ENCODE data around the gene SPTBN5.
A peak's percentile ranks its signal among the peaks of the same experiment; 100 is the strongest.

Gene SPTBN5

GRCh38 chr15:41940441-41940857 is 46.6 kb upstream of the SPTBN5 start:
- Histone ChIP-seq H2BK120ac (ENCODE audit: low read depth, low read length) (no peak overlapping the region), H2AFZ (ENCODE audit: low read depth, low read length) (no peak overlapping the region), H3K23ac (ENCODE audit: low read length in 2 of 2) (no peak overlapping the region), H3K9ac (ENCODE audit: low read length) (no peak overlapping the region), H2AK5ac (ENCODE audit: low read length, severe bottlenecking) (peak overlapping the region; percentile 98), H3K36me3 (ENCODE audit: control insufficient read depth in 1 of 2, insufficient read depth in 2 of 2, low read depth in 1 of 2, low read length in 2 of 2) (peaks cover 5 to 35% of the 10 kb centered on the region in 2 experiments), H2BK5ac (ENCODE audit: low read depth, low read length, poor library complexity, severe bottlenecking) (peak overlapping the region; percentile 26), H4K91ac (ENCODE audit: low read length) (peak overlapping the region; percentile 92), H3K27me3 (ENCODE audit: control insufficient read depth in 1 of 2, insufficient read depth in 1 of 2, low read length in 2 of 2) (no peaks in the 10 kb centered on the region), H3K4me2 (ENCODE audit: low read length, poor library complexity, severe bottlenecking) (no peak overlapping the region), H4K8ac (ENCODE audit: low read length) (peak overlapping the region; percentile 86), H3K18ac (ENCODE audit: low read depth in 1 of 2, low read length in 2 of 2) (peak overlapping the region in 1 of 2 experiments; percentile 70), H3K27ac (ENCODE audit: low read length, poor library complexity, severe bottlenecking) (peak overlapping the region; percentile 95), H3K4me3 (ENCODE audit: insufficient read depth in 1 of 2, low read depth in 1 of 2, low read length in 2 of 2) (no peak overlapping the region), H3K14ac (ENCODE audit: low read length in 2 of 2) (peak overlapping the region in 1 of 2 experiments; percentile 89), H3K4me1 (ENCODE audit: control insufficient read depth, insufficient read depth, low read depth, low read length) (peaks cover 51% of the 10 kb centered on the region), H2BK12ac (ENCODE audit: low read length in 2 of 2) (peak overlapping the region; percentile 34 to 74), H3K79me1 (replicated peaks; ENCODE audit: low read length, poor library complexity, severe bottlenecking) (peaks cover 6% of the 10 kb centered on the region), H3K4ac (ENCODE audit: low read depth in 1 of 2, low read length in 2 of 2) (peak overlapping the region in 1 of 2 experiments; percentile 9), H2BK15ac (ENCODE audit: low read depth, poor library complexity, severe bottlenecking) (no peak overlapping the region), H3K9me3 (ENCODE audit: control insufficient read depth, low read length) (no peaks in the 10 kb centered on the region)
- peak; percentile 74 for DNase-seq
- 25% methylated on average over 9 of the region's 13 CpGs for WGBS

GRCh38 chr15:41939986-41940385 is 46.1 kb upstream of the SPTBN5 start:
- H3K4me2 ChIP-seq (ENCODE audit: low read length, poor library complexity, severe bottlenecking): no peak overlapping the region
- DNase-seq: no peak
- H3K23ac ChIP-seq (ENCODE audit: low read length in 2 of 2): no peak overlapping the region
- H4K8ac ChIP-seq (ENCODE audit: low read length): peak overlapping the region; percentile 86
- H3K4me1 ChIP-seq (ENCODE audit: control insufficient read depth, insufficient read depth, low read depth, low read length): peaks cover 49% of the 10 kb centered on the region
- peak overlapping the region; percentile 34 to 79 for H2BK12ac ChIP-seq (ENCODE audit: low read length in 2 of 2)
- peak overlapping the region; percentile 55 for H2BK15ac ChIP-seq (ENCODE audit: low read depth, poor library complexity, severe bottlenecking)
- H3K36me3 ChIP-seq (ENCODE audit: control insufficient read depth in 1 of 2, insufficient read depth in 2 of 2, low read depth in 1 of 2, low read length in 2 of 2): peaks cover 5 to 33% of the 10 kb centered on the region in 2 experiments
- H3K27ac ChIP-seq (ENCODE audit: low read length, poor library complexity, severe bottlenecking): peak overlapping the region; percentile 95
- H3K79me1 ChIP-seq (replicated peaks; ENCODE audit: low read length, poor library complexity, severe bottlenecking): peaks cover 6% of the 10 kb centered on the region
- peak overlapping the region in 1 of 2 experiments; percentile 26 for H3K14ac ChIP-seq (ENCODE audit: low read length in 2 of 2)
- H3K18ac ChIP-seq (ENCODE audit: low read depth in 1 of 2, low read length in 2 of 2): peak overlapping the region in 1 of 2 experiments; percentile 70
- WGBS: 92% methylated on average over 8 of the region's 9 CpGs
- peak overlapping the region; percentile 98 for H2AK5ac ChIP-seq (ENCODE audit: low read length, severe bottlenecking)
- peak overlapping the region in 1 of 2 experiments; percentile 9 for H3K4ac ChIP-seq (ENCODE audit: low read depth in 1 of 2, low read length in 2 of 2)
- H3K9me3 ChIP-seq (ENCODE audit: control insufficient read depth, low read length): no peaks in the 10 kb centered on the region
- H3K9ac ChIP-seq (ENCODE audit: low read length): no peak overlapping the region
- no peak overlapping the region for H2BK5ac ChIP-seq (ENCODE audit: low read depth, low read length, poor library complexity, severe bottlenecking)
- H2AFZ ChIP-seq (ENCODE audit: low read depth, low read length): no peak overlapping the region
- H3K4me3 ChIP-seq (ENCODE audit: insufficient read depth in 1 of 2, low read depth in 1 of 2, low read length in 2 of 2): no peak overlapping the region
- peak overlapping the region; percentile 92 for H4K91ac ChIP-seq (ENCODE audit: low read length)
- no peaks in the 10 kb centered on the region for H3K27me3 ChIP-seq (ENCODE audit: control insufficient read depth in 1 of 2, insufficient read depth in 1 of 2, low read length in 2 of 2)
- H2BK120ac ChIP-seq (ENCODE audit: low read depth, low read length): no peak overlapping the region

GRCh38 chr15:41937568-41937923 is 43.7 kb upstream of the SPTBN5 start:
- peak overlapping the region; percentile 79 for H3K27ac ChIP-seq (ENCODE audit: low read length, poor library complexity, severe bottlenecking)
- no peaks in the 10 kb centered on the region for H3K9me3 ChIP-seq (ENCODE audit: control insufficient read depth, low read length)
- H2AK5ac ChIP-seq (ENCODE audit: low read length, severe bottlenecking): peak overlapping the region; percentile 73
- H4K91ac ChIP-seq (ENCODE audit: low read length): no peak overlapping the region
- H2BK120ac ChIP-seq (ENCODE audit: low read depth, low read length): no peak overlapping the region
- no peak overlapping the region for H3K23ac ChIP-seq (ENCODE audit: low read length in 2 of 2)
- H2BK15ac ChIP-seq (ENCODE audit: low read depth, poor library complexity, severe bottlenecking): no peak overlapping the region
- peak; percentile 58 for DNase-seq
- no peak overlapping the region for H3K18ac ChIP-seq (ENCODE audit: low read depth in 1 of 2, low read length in 2 of 2)
- no peak overlapping the region for H3K4me2 ChIP-seq (ENCODE audit: low read length, poor library complexity, severe bottlenecking)
- peak overlapping the region in 1 of 2 experiments; percentile 96 for H3K4ac ChIP-seq (ENCODE audit: low read depth in 1 of 2, low read length in 2 of 2)
- H3K36me3 ChIP-seq (ENCODE audit: control insufficient read depth in 1 of 2, insufficient read depth in 2 of 2, low read depth in 1 of 2, low read length in 2 of 2): peaks cover 5 to 26% of the 10 kb centered on the region in 2 experiments
- no peak overlapping the region for H2BK5ac ChIP-seq (ENCODE audit: low read depth, low read length, poor library complexity, severe bottlenecking)
- no peak overlapping the region for H2BK12ac ChIP-seq (ENCODE audit: low read length in 2 of 2)
- H3K4me1 ChIP-seq (ENCODE audit: control insufficient read depth, insufficient read depth, low read depth, low read length): peaks cover 52% of the 10 kb centered on the region
- H2AFZ ChIP-seq (ENCODE audit: low read depth, low read length): no peak overlapping the region
- H3K27me3 ChIP-seq (ENCODE audit: control insufficient read depth in 1 of 2, insufficient read depth in 1 of 2, low read length in 2 of 2): no peaks in the 10 kb centered on the region
- H3K14ac ChIP-seq (ENCODE audit: low read length in 2 of 2): no peak overlapping the region
- H3K79me1 ChIP-seq (replicated peaks; ENCODE audit: low read length, poor library complexity, severe bottlenecking): peaks cover 8% of the 10 kb centered on the region
- H4K8ac ChIP-seq (ENCODE audit: low read length): no peak overlapping the region
- WGBS: 50% methylated on average over 4 of the region's 4 CpGs
- H3K4me3 ChIP-seq (ENCODE audit: insufficient read depth in 1 of 2, low read depth in 1 of 2, low read length in 2 of 2): no peak overlapping the region
- no peak overlapping the region for H3K9ac ChIP-seq (ENCODE audit: low read length)

- H2BK12ac ChIP-seq (ENCODE audit: low read length in 2 of 2): peak overlapping the region; percentile 83 to 99
- peaks cover 48% of the 10 kb centered on the region for H3K4me1 ChIP-seq (ENCODE audit: control insufficient read depth, insufficient read depth, low read depth, low read length)
- peak overlapping the region; percentile 79 for H3K27ac ChIP-seq (ENCODE audit: low read length, poor library complexity, severe bottlenecking)
- peak overlapping the region in 1 of 2 experiments; percentile 13 for H3K14ac ChIP-seq (ENCODE audit: low read length in 2 of 2)
- peaks cover 3 to 25% of the 10 kb centered on the region in 2 experiments for H3K36me3 ChIP-seq (ENCODE audit: control insufficient read depth in 1 of 2, insufficient read depth in 2 of 2, low read depth in 1 of 2, low read length in 2 of 2)
- H3K9me3 ChIP-seq (ENCODE audit: control insufficient read depth, low read length): no peaks in the 10 kb centered on the region
- 46% methylated on average over 19 of the region's 19 CpGs for WGBS
- peak overlapping the region; percentile 73 for H2AK5ac ChIP-seq (ENCODE audit: low read length, severe bottlenecking)
- H4K8ac ChIP-seq (ENCODE audit: low read length): peak overlapping the region; percentile 97
- peak overlapping the region; percentile 89 for H2BK15ac ChIP-seq (ENCODE audit: low read depth, poor library complexity, severe bottlenecking)
- peak overlapping the region; percentile 80 for H2BK120ac ChIP-seq (ENCODE audit: low read depth, low read length)
- peak overlapping the region; percentile 43 for H2AFZ ChIP-seq (ENCODE audit: low read depth, low read length)
- H3K9ac ChIP-seq (ENCODE audit: low read length): peak overlapping the region; percentile 42
- peak overlapping the region in 1 of 2 experiments; percentile 16 for H3K23ac ChIP-seq (ENCODE audit: low read length in 2 of 2)
- no peak overlapping the region for H3K4me2 ChIP-seq (ENCODE audit: low read length, poor library complexity, severe bottlenecking)
- peak overlapping the region; percentile 96 for H4K91ac ChIP-seq (ENCODE audit: low read length)
- peak overlapping the region; percentile 75 to 94 for H3K18ac ChIP-seq (ENCODE audit: low read depth in 1 of 2, low read length in 2 of 2)
- H2BK5ac ChIP-seq (ENCODE audit: low read depth, low read length, poor library complexity, severe bottlenecking): peak overlapping the region; percentile 3
- peak overlapping the region; percentile 45 to 96 for H3K4ac ChIP-seq (ENCODE audit: low read depth in 1 of 2, low read length in 2 of 2)
- no peaks in the 10 kb centered on the region for H3K27me3 ChIP-seq (ENCODE audit: control insufficient read depth in 1 of 2, insufficient read depth in 1 of 2, low read length in 2 of 2)
- peaks cover 12% of the 10 kb centered on the region for H3K79me1 ChIP-seq (replicated peaks; ENCODE audit: low read length, poor library complexity, severe bottlenecking)
- peak; percentile 95 for DNase-seq
- no peak overlapping the region for H3K4me3 ChIP-seq (ENCODE audit: insufficient read depth in 1 of 2, low read depth in 1 of 2, low read length in 2 of 2)
These were observed 43.1 kb upstream of the SPTBN5 start for GRCh38 chr15:41936649-41937567.
